ENCODE data around the gene RASGEF1C. TPM values are rescaled to one million over a fixed set of nuclear protein-coding genes. Genes with fewer than 3 reads are reported as not detected.

Gene RASGEF1C
- total and polyA plus RNA-seq, 2 of the 13 experiments (the other 11 are each of a cell fraction or from before 2014, with no cell fraction given) = not detected

DNA sequence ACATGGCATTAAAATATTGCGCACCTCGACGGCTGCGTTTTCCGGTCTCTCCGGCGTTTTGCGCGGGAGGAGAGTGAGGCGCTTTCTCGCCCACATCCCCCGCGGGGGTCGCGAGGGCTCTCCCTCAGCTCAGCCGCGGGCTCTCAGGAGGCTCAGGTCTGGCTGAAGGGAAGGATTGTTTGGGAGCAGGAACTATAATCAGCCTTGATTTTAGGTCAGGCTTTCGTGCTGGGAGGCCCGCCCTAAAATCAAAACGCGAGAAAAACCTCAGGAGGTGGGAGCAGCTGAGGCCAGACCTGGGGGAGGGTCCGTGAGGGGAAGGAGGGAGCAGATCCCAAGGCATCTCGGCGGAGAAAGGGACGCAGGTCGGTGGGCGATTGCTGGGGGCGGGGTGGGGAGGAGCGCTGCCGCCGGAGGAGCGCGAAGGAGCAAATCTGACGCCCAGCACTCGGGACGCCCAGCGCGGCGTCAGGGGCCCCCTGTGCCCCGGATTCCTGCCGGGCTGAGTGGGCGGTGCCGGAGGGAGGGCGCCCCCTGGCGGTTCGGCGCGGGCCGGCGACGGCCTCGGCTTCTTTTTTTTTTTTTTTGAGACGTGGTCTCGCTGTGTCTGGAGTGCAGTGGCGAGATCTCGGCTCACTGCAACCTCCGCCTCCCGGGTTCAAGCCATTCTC, 118.8 kb downstream of the RASGEF1C start (continued):
- no peak for TF ChIP-seq ZNF609 (CRISPR knock-in tag; IDR thresholded peaks at IDR 0.05; ENCODE audit: borderline replicate concordance)
- TF ChIP-seq, protein P1, sequence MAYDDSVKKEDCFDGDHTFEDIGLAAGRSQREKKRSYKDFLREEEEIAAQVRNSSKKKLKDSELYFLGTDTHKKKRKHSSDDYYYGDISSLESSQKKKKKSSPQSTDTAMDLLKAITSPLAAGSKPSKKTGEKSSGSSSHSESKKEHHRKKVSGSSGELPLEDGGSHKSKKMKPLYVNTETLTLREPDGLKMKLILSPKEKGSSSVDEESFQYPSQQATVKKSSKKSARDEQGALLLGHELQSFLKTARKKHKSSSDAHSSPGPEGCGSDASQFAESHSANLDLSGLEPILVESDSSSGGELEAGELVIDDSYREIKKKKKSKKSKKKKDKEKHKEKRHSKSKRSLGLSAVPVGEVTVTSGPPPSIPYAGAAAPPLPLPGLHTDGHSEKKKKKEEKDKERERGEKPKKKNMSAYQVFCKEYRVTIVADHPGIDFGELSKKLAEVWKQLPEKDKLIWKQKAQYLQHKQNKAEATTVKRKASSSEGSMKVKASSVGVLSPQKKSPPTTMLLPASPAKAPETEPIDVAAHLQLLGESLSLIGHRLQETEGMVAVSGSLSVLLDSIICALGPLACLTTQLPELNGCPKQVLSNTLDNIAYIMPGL (CRISPR knock-in tag; IDR thresholded peaks at IDR 0.05; ENCODE audit: borderline replicate concordance in 1 of 2, low read depth in 1 of 2) = peak; percentile 50 to 54; a peak in 3 of 4 replicates
- TF ChIP-seq ZNF768 (CRISPR knock-in tag; IDR thresholded peaks at IDR 0.05) = peak; percentile 24; the same call in 1 of the 2 replicates
- TF ChIP-seq MEIS1 (CRISPR knock-in tag; IDR thresholded peaks at IDR 0.05; ENCODE audit: borderline replicate concordance) = no peak
- TF ChIP-seq NRL (CRISPR knock-in tag; IDR thresholded peaks at IDR 0.05; ENCODE audit: borderline replicate concordance) = 0 out of 2 replicates have a peak, but pooled peaks have one; percentile 32
- TF ChIP-seq NR2F2 (IDR thresholded peaks at IDR 0.05; ENCODE audit: borderline replicate concordance, low read depth) = no peak
- TF ChIP-seq PBX3 (CRISPR knock-in tag; IDR thresholded peaks at IDR 0.05; ENCODE audit: borderline replicate concordance) = no peak
- TF ChIP-seq SP5 (CRISPR knock-in tag; IDR thresholded peaks at IDR 0.05; ENCODE audit: borderline replicate concordance, low read depth) = peak; percentile 69
- TF ChIP-seq ARNTL (CRISPR knock-in tag; IDR thresholded peaks at IDR 0.05) = no peak
- TF ChIP-seq GABPB1 (CRISPR knock-in tag; IDR thresholded peaks at IDR 0.05) = peak; percentile 56; the same call in 1 of the 2 replicates
- TF ChIP-seq ZGPAT (CRISPR knock-in tag; IDR thresholded peaks at IDR 0.05) = peak; percentile 51; the same call in 1 of the 2 replicates
- TF ChIP-seq KLF16 (CRISPR knock-in tag; IDR thresholded peaks at IDR 0.05) = 0 out of 4 replicates have a peak, but pooled peaks of 1 of the 2 experiments have one; percentile 21
- TF ChIP-seq, protein P2, sequence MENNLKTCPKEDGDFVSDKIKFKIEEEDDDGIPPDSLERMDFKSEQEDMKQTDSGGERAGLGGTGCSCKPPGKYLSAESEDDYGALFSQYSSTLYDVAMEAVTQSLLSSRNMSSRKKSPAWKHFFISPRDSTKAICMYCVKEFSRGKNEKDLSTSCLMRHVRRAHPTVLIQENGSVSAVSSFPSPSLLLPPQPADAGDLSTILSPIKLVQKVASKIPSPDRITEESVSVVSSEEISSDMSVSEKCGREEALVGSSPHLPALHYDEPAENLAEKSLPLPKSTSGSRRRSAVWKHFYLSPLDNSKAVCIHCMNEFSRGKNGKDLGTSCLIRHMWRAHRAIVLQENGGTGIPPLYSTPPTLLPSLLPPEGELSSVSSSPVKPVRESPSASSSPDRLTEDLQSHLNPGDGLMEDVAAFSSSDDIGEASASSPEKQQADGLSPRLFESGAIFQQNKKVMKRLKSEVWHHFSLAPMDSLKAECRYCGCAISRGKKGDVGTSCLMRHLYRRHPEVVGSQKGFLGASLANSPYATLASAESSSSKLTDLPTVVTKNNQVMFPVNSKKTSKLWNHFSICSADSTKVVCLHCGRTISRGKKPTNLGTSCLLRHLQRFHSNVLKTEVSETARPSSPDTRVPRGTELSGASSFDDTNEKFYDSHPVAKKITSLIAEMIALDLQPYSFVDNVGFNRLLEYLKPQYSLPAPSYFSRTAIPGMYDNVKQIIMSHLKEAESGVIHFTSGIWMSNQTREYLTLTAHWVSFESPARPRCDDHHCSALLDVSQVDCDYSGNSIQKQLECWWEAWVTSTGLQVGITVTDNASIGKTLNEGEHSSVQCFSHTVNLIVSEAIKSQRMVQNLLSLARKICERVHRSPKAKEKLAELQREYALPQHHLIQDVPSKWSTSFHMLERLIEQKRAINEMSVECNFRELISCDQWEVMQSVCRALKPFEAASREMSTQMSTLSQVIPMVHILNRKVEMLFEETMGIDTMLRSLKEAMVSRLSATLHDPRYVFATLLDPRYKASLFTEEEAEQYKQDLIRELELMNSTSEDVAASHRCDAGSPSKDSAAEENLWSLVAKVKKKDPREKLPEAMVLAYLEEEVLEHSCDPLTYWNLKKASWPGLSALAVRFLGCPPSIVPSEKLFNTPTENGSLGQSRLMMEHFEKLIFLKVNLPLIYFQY (CRISPR knock-in tag; IDR thresholded peaks at IDR 0.05; ENCODE audit: borderline replicate concordance) = peak; percentile 36; the same call in 1 of the 2 replicates
- no peak for TF ChIP-seq NFIC (IDR thresholded peaks at IDR 0.05; ENCODE audit: low read length)
